Heart right ventricle (tissue), 16 donors: Measurements from ENCODE around the gene RBBP6. TPM values are rescaled to one million over a fixed set of nuclear protein-coding genes. Genes with fewer than 3 reads are reported as not detected.

Experiments
- ATAC-seq, 8 donors: fragments of 200-7000 bp; cut with Tn5 transposase; one replicate each; pipeline ENCODE4 v1.9.1; 2020; ENCODE audit warnings: mild to moderate bottlenecking in 8 of 8, moderate library complexity in 8 of 8, moderate number of reproducible peaks in 1 of 8
- DNase-seq, 2 donors: peaks; one replicate each; pipeline ENCODE4 v3.0.0-alpha.2; 2020
- H3K27ac ChIP-seq, 10 donors: fragments of 200-600 bp; sonication (generic) in 2 of 10; one replicate each; pipeline versions ENCODE4 v1.5.0 to v1.8.0; 2020 to 2022; ENCODE audit warnings: mild to moderate bottlenecking in 3 of 10
- H3K27me3 ChIP-seq, 7 donors: fragments of 200-600 bp; one replicate each; pipeline ENCODE4 v1.8.0; 2021 to 2022; ENCODE audit warnings: mild to moderate bottlenecking in 2 of 7
- H3K36me3 ChIP-seq, 9 donors: fragments of 200-600 bp; sonication (generic) in 1 of 9; one replicate each; pipeline versions ENCODE4 v1.5.0 to v1.8.0; 2020 to 2022; ENCODE audit warnings: mild to moderate bottlenecking in 2 of 9
- H3K4me1 ChIP-seq, 9 donors: fragments of 200-600 bp; sonication (generic) in 1 of 9; one replicate each; pipeline versions ENCODE4 v1.5.0 to v1.8.0; 2020 to 2022; ENCODE audit warnings: mild to moderate bottlenecking in 4 of 9
- H3K4me3 ChIP-seq, 10 donors: fragments of 200-600 bp; sonication (generic) in 2 of 10; one replicate each; pipeline versions ENCODE4 v1.5.0 to v1.8.0; 2020 to 2022; ENCODE audit warnings: mild to moderate bottlenecking in 7 of 10, moderate library complexity in 2 of 10
- H3K9me3 ChIP-seq, 11 donors: fragments of 200-600 bp in 10 of 11; sonication (generic) in 2 of 11; one replicate each; pipeline versions ENCODE4 v1.5.0 to v1.8.0; 2013 to 2022; ENCODE audit warnings: mild to moderate bottlenecking in 2 of 11, control low read depth in 1 of 11, moderate library complexity in 1 of 11
- WGBS, 2 donors: extraction: QIAGEN DNeasy Blood & Tissue Kit; methylation state at CpG; one replicate each; pipeline ENCODE4 v1.1.7; 2013; ENCODE audit warnings: inconsistent platforms in 1 of 2; 5-methylcytosine and 5-hydroxymethylcytosine counted together
- intact Hi-C, 10 donors: fragments of 100-400 bp; cut with DNase I; formaldehyde crosslinking; loops; one replicate each; pipeline versions ENCODE4 v1.11.1 to v1.14.2; 2022
- polyA plus RNA-seq, 2 donors: library from polyadenylated mRNA; stranded (reverse); fragments of 200-250 nt; gene quantifications; one replicate each; pipeline ENCODE4 v1.2.3, GENCODE V29; 2013
- total RNA-seq, 10 donors: library from RNA; stranded (reverse); fragmentation: NEBNext Ultra II Directional in 3 of 10; extraction: Animal tissue kit (Norgen Biotek cat#: 25700) in 3 of 10; gene quantifications; one replicate each; pipeline versions ENCODE4 v1.2.1 to v1.2.4, GENCODE V29; 2021 to 2023
- TF ChIP-seq, protein P1 (sequence below), 9 donors: fragments of 200-600 bp; sonication (generic) in 2 of 9; IDR thresholded peaks; one replicate each; pipeline versions ENCODE4 v1.5.0 to v1.8.0; 2021 to 2022; ENCODE audit warnings: antibody characterized with exemption in 9 of 9, mild to moderate bottlenecking in 5 of 9, moderate library complexity in 1 of 9
- donor health status: Arrhythmogenic right ventricular cardiomyopathy.
- donor health status: ischemic (EF 13 %, LVEDD 7.1; RV severe dilation, severe dysfunction).
- donor health status: healthy with polysubstance abuse.
- donor health status: DM: no; HTN: yes; CAD: no.
- donor health status: DM: no; HTN: no; CAD: no.
- donor health status: ischemic (EF 25% LVEDD 6.9; RV normal size, moderate dysfunction).
- donor health status: ischemic (EF 25% LVEDD 5.7; RV mildly dilated, moderate dysfunction).
- donor health status: healthy.
- donor health status: DM: yes; HTN: yes; CAD: no.
- donor health status: Ischemic cardiomyopathy.
- donor health status: ischemic (EF 35%, LVEDD 5.7; RV mildly dilated, moderate dysfunction).
- donor health status: nonischemic (EF 11% LVEDD 7.7; RV severe dilation, severe dysfunction).
- donor health status: DM: yes; HTN: yes; CAD: no.
- donor health status: PGD.
- donor health status: ischemic (EF 29% LVEDD 5.4; RV normal size, mild dysfunction).
- donor health status: nonischemic (EF 23%, LVEDD 6.1; RV moderate dilation, normal function).

The RBBP6 gene
- total and polyA plus RNA-seq, 12 donors: 18.9 to 50.3 (median 33.1) TPM

DNA sequence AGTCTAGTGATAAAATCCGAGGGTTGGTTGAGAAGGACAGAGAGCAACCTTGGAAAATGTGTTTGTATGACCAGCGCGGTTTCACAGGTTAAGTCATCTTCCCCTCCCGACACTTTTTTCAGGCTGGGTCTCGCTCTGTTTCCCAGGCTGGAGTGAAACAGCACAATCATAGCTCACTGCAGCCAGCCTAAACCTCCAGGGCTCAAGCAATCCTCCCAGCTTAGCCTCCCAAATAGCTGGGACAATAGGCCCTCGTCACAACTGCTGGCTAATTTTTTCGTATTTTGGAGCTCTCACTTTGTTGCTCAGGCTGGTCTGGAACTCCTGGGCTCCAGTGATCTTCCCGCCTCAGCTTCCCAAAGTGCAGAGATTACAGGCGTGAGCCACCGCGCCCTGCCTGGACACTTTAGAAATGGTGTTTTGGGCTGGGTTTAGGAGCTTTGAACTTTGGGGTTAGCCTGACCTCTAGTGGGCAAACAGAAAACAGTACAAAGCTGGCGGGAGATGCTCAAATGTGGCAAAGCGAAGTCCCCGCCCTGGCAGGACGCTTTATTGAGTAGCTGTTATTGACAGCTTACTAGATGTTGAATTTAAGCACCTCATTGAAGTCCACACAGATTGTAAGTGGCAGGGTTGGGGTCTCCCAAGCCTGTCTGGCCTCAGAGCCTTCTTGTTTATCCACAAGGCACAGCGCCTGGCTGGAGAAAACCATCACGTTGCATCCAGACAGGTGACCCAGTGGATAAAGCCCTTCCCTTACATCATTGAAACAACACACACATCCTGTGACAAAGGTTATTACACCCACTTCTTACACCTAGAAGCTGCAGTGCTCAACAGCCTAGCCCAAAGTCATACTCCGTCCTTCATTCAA, 34.7 kb upstream of the RBBP6 start:
- DNase-seq: peak; percentile 15 to 48
- Histone ChIP-seq H3K9me3 (no peaks in the 10 kb centered on the region), H3K4me3 (no peak overlapping the region), H3K27me3 (peaks cover 0 to 47% (median 37%) of the 10 kb centered on the region in 7 donors), H3K27ac (no peak overlapping the region), H3K36me3 (no peaks in the 10 kb centered on the region), H3K4me1 (no peaks in the 10 kb centered on the region)
- TF ChIP-seq, protein P1, sequence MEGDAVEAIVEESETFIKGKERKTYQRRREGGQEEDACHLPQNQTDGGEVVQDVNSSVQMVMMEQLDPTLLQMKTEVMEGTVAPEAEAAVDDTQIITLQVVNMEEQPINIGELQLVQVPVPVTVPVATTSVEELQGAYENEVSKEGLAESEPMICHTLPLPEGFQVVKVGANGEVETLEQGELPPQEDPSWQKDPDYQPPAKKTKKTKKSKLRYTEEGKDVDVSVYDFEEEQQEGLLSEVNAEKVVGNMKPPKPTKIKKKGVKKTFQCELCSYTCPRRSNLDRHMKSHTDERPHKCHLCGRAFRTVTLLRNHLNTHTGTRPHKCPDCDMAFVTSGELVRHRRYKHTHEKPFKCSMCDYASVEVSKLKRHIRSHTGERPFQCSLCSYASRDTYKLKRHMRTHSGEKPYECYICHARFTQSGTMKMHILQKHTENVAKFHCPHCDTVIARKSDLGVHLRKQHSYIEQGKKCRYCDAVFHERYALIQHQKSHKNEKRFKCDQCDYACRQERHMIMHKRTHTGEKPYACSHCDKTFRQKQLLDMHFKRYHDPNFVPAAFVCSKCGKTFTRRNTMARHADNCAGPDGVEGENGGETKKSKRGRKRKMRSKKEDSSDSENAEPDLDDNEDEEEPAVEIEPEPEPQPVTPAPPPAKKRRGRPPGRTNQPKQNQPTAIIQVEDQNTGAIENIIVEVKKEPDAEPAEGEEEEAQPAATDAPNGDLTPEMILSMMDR (IDR thresholded peaks at IDR 0.05): peak; percentile 62 to 82 (median 76)
- ATAC-seq: peak; percentile 55 to 88 (median 71)
- 41 to 42% methylated on average over 18 of the region's 18 CpGs for WGBS, 2 donors
- intact Hi-C loops: loop anchor here in 9 of 10 donors (2.0 to 10.0 kb wide), 8 partner anchors 250 to 710 kb away; partner anchors contain the start of gene CACNG3 (in 2 of the 9)

DNA sequence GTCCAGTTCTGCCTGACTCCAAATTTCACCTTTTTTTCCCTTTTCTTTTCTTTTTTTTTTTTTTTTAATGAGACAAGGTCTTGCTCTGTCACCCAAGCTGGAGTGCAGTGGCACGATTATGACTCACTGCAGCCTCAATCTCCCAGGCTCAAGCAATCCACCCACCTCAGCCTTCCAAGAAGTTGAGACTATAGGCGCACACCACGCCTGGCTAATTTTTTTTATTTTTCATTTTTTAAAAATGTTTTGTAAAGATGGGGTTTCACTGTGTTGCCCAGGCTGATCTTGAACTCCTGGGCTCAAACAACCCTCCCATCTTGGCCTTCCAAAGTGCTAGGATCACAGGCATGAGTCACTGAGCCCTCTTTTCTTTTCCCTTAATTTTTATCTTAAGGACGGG, 33.4 kb upstream of the RBBP6 start:
- intact Hi-C loops: loop anchor here in 8 of 10 donors (2.0 to 10.0 kb wide), 5 partner anchors 251 to 711 kb away; partner anchors contain the start of gene CACNG3 (in 2 of the 8)
- peaks cover 0 to 36% (median 27%) of the 10 kb centered on the region in 7 donors for H3K27me3 ChIP-seq
- no peak overlapping the region for H3K4me3 ChIP-seq
- no peaks in the 10 kb centered on the region for H3K4me1 ChIP-seq
- H3K27ac ChIP-seq: no peak overlapping the region
- 78 to 84% methylated on average over 4 of the region's 4 CpGs for WGBS, 2 donors
- DNase-seq: no peak
- TF ChIP-seq, protein P1 (IDR thresholded peaks at IDR 0.05): no peak
- H3K36me3 ChIP-seq: no peaks in the 10 kb centered on the region
- H3K9me3 ChIP-seq: no peaks in the 10 kb centered on the region
- ATAC-seq: no peak

DNA sequence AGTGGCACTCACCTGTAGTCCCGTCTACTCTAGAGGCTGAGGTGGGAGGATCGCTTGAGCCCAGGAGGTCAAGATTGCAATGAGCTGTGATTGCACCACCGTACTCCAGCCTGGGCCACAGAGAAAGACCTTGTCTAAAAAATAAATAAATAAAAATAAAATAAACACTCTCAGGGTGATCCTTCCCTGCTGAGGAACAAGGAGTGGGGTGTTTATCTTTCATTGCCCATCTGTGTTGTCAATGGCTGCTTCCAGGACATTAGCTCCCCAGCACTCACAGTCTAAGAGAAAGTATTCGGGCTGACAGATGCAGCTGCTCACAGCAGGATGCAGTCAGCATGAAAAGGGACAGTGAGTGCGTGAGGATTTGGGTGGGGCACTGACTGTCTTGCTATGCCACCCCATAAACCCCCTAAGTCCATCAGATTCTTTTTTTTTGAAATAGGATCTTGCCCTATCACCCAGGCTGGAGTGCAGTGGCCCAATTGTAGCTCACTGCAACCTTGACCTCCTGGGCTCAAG, 31.3 kb upstream of the RBBP6 start:
- Histone ChIP-seq H3K4me1 (no peaks in the 10 kb centered on the region), H3K9me3 (no peaks in the 10 kb centered on the region), H3K4me3 (no peak overlapping the region), H3K27me3 (peaks cover 0 to 24% (median 16%) of the 10 kb centered on the region in 7 donors), H3K36me3 (no peaks in the 10 kb centered on the region), H3K27ac (no peak overlapping the region)
- intact Hi-C loops: loop anchor here in 8 of 10 donors (10.0 kb wide), 3 partner anchors 253 to 713 kb away; partner anchors contain the start of gene CACNG3 (in 2 of the 8)
- 71 to 76% methylated on average over 5 of the region's 5 CpGs for WGBS, 2 donors
- no peak for ATAC-seq
- TF ChIP-seq, protein P1 (IDR thresholded peaks at IDR 0.05): no peak
- DNase-seq: no peak

DNA sequence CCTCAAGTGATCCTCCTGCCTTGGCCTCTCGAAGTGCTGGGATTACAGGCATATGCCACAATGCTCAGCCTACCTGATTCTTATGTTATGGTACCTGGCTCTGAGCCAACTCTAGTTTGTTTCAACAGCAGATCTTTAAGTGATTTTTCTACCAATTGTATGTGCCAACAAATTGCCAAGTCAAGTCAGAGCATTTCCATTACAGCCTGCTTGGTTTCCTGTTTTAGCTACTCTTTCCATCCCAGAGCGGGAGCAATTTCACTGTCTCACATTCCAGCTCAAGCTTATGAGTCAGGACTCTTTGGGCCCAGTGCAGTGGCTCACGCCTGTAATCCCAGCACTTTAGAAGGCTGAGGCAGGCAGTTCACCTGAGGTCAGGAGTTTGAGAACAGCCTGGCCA, 30.8 kb upstream of the RBBP6 start:
- DNase-seq (no peak), ATAC-seq (no peak)
- Histone ChIP-seq H3K4me3 (no peak overlapping the region), H3K27me3 (peaks cover 0 to 24% (median 11%) of the 10 kb centered on the region in 7 donors), H3K36me3 (no peaks in the 10 kb centered on the region), H3K4me1 (no peaks in the 10 kb centered on the region), H3K9me3 (no peaks in the 10 kb centered on the region), H3K27ac (no peak overlapping the region)
- WGBS, 2 donors: 65 to 72% methylated on average over 3 of the region's 3 CpGs
- intact Hi-C loops: loop anchor here in 8 of 10 donors (10.0 kb wide), 3 partner anchors 254 to 714 kb away; partner anchors contain the start of gene CACNG3 (in 2 of the 8)
- TF ChIP-seq, protein P1 (IDR thresholded peaks at IDR 0.05): no peak
